ENCODE results near the gene MYO18A.

MYO18A gene

GRCh38 chr17:29080965-29081364 is 99.2 kb downstream of the MYO18A start:
- TF ChIP-seq POLR2AphosphoS5 (IDR thresholded peaks at IDR 0.05; ENCODE audit: low read depth, low read length) (no peak), REST (IDR thresholded peaks at IDR 0.05; ENCODE audit: insufficient read depth in 1 of 2, low read depth in 2 of 2, low read length in 2 of 2) (no peak), TAF1 (IDR thresholded peaks at IDR 0.05; ENCODE audit: borderline replicate concordance, insufficient read depth, low read length) (no peak), FOXP2 (optimal IDR thresholded peaks at IDR 0.05; ENCODE audit: borderline replicate concordance, extremely low read depth, extremely low read length, insufficient read depth) (no peak), SIN3A (IDR thresholded peaks at IDR 0.05; ENCODE audit: borderline replicate concordance, insufficient read depth, low read length) (no peak)

- TF ChIP-seq TAF1 (IDR thresholded peaks at IDR 0.05; ENCODE audit: borderline replicate concordance, insufficient read depth, low read length) (no peak), POLR2AphosphoS5 (IDR thresholded peaks at IDR 0.05; ENCODE audit: low read depth, low read length) (no peak), REST (IDR thresholded peaks at IDR 0.05; ENCODE audit: insufficient read depth in 1 of 2, low read depth in 2 of 2, low read length in 2 of 2) (no peak), SIN3A (IDR thresholded peaks at IDR 0.05; ENCODE audit: borderline replicate concordance, insufficient read depth, low read length) (no peak), FOXP2 (optimal IDR thresholded peaks at IDR 0.05; ENCODE audit: borderline replicate concordance, extremely low read depth, extremely low read length, insufficient read depth) (no peak)
Measured at GRCh38 chr17:29080323-29080722, 99.9 kb downstream of the MYO18A start.

GRCh38 chr17:29079887-29080286 is 100.3 kb downstream of the MYO18A start:
- TF ChIP-seq POLR2AphosphoS5 (IDR thresholded peaks at IDR 0.05; ENCODE audit: low read depth, low read length) (no peak), FOXP2 (optimal IDR thresholded peaks at IDR 0.05; ENCODE audit: borderline replicate concordance, extremely low read depth, extremely low read length, insufficient read depth) (no peak), TAF1 (IDR thresholded peaks at IDR 0.05; ENCODE audit: borderline replicate concordance, insufficient read depth, low read length) (no peak), REST (IDR thresholded peaks at IDR 0.05; ENCODE audit: insufficient read depth in 1 of 2, low read depth in 2 of 2, low read length in 2 of 2) (no peak), SIN3A (IDR thresholded peaks at IDR 0.05; ENCODE audit: borderline replicate concordance, insufficient read depth, low read length) (no peak)

GRCh38 chr17:29079433-29079832 is 100.8 kb downstream of the MYO18A start:
- TF ChIP-seq POLR2AphosphoS5 (IDR thresholded peaks at IDR 0.05; ENCODE audit: low read depth, low read length) (no peak), TAF1 (IDR thresholded peaks at IDR 0.05; ENCODE audit: borderline replicate concordance, insufficient read depth, low read length) (no peak), REST (IDR thresholded peaks at IDR 0.05; ENCODE audit: insufficient read depth in 1 of 2, low read depth in 2 of 2, low read length in 2 of 2) (no peak), SIN3A (IDR thresholded peaks at IDR 0.05; ENCODE audit: borderline replicate concordance, insufficient read depth, low read length) (no peak), FOXP2 (optimal IDR thresholded peaks at IDR 0.05; ENCODE audit: borderline replicate concordance, extremely low read depth, extremely low read length, insufficient read depth) (no peak)
